SK-N-SH (cell line): ENCODE results near the gene SLC26A8. TPM values are rescaled to one million over a fixed set of nuclear protein-coding genes. Genes with fewer than 3 reads are reported as not detected.

ENCODE experiments used
- CTCF ChIA-PET: fragments of 300-600, 350-600 bp; formaldehyde crosslinking; extraction: SDS; loops from one replicate; lab custom pipeline; 2021; lab: Yijun Ruan, JAX
- POLR2A ChIA-PET: fragments of 350-600 bp; sonication (Branson Sonifier 250); formaldehyde crosslinking; extraction: SDS; loops from one replicate; lab custom pipeline; 2020; ENCODE audit warnings: antibody characterized with exemption, inconsistent platforms; lab: Yijun Ruan, JAX
- DNase-seq: peaks from one replicate; pipeline ENCODE4 v3.0.0; 2012
- H2AFZ ChIP-seq: fragments of 200-600 bp; sonication (generic); 2 replicates; pipeline ENCODE4 v1.8.1; 2016; ENCODE audit warnings: antibody characterized with exemption, mild to moderate bottlenecking, low read depth
- H3F3A ChIP-seq: fragments of 200-600 bp; sonication (generic); replicated peaks from 2 replicates; pipeline ENCODE3; 2016; ENCODE audit warnings: antibody characterized with exemption, mild to moderate bottlenecking; ENCODE audit not compliant: insufficient read depth
- H3K27ac ChIP-seq, 2 experiments: fragments of 200-500 bp in 1 of 2; fragments of 200-600 bp in 1 of 2; sonication (Bioruptor generic) in 1 of 2; sonication (generic), shearing (Covaris generic) in 1 of 2; 2 replicates each; pipeline versions ENCODE4 v1.5.1 to v1.6.1; 2014 to 2016; ENCODE audit warnings: low read depth in 2 of 2, inconsistent platforms in 1 of 2, low read length in 1 of 2, mild to moderate bottlenecking in 1 of 2, mixed read lengths in 1 of 2
- H3K27me3 ChIP-seq: fragments of 200-600 bp; sonication (generic), shearing (Covaris generic); 2 replicates; pipeline ENCODE4 v1.6.1; 2016; ENCODE audit warnings: mixed run types; ENCODE audit not compliant: insufficient read depth
- H3K36me3 ChIP-seq, 2 experiments: fragments of 200-500 bp in 1 of 2; fragments of 200-600 bp in 1 of 2; sonication (Bioruptor generic) in 1 of 2; sonication (generic) in 1 of 2; replicated peaks in 1 of 2; 2 replicates each; pipeline versions ENCODE3 to v1.5.1; 2014 to 2016; ENCODE audit warnings: low read length in 1 of 2, mild to moderate bottlenecking in 1 of 2; ENCODE audit not compliant: insufficient read depth in 2 of 2, control insufficient read depth in 1 of 2
- H3K4me1 ChIP-seq, 2 experiments: fragments of 200-500 bp in 1 of 2; fragments of 200-600 bp in 1 of 2; sonication (Bioruptor generic) in 1 of 2; sonication (generic), shearing (Covaris generic) in 1 of 2; 2 replicates each; pipeline versions ENCODE4 v1.5.1 to v1.6.1; 2014 to 2016; ENCODE audit warnings: low read depth in 1 of 2, low read length in 1 of 2, mixed run types in 1 of 2; ENCODE audit not compliant: insufficient read depth in 2 of 2, control insufficient read depth in 1 of 2
- H3K4me2 ChIP-seq: fragments of 200-600 bp; sonication (generic), shearing (Covaris generic); 2 replicates; pipeline ENCODE4 v1.6.1; 2017; ENCODE audit warnings: mixed run types
- H3K4me3 ChIP-seq, 2 experiments: fragments of 200-500 bp in 1 of 2; fragments of 200-600 bp in 1 of 2; sonication (Bioruptor generic) in 1 of 2; sonication (generic), shearing (Covaris generic) in 1 of 2; 2 replicates each; pipeline versions ENCODE4 v1.5.1 to v1.8.1; 2014 to 2016; ENCODE audit warnings: low read depth in 2 of 2, inconsistent platforms in 1 of 2, low read length in 1 of 2, mild to moderate bottlenecking in 1 of 2, mixed read lengths in 1 of 2, moderate library complexity in 1 of 2
- H3K79me2 ChIP-seq: fragments of 200-600 bp; sonication (generic); 2 replicates; pipeline ENCODE4 v1.8.1; 2017; ENCODE audit warnings: mild to moderate bottlenecking; ENCODE audit not compliant: insufficient read depth
- H3K9ac ChIP-seq: fragments of 200-600 bp; sonication (generic); 2 replicates; pipeline ENCODE4 v1.6.1; 2017; ENCODE audit warnings: mixed run types
- H3K9me2 ChIP-seq: fragments of 200-600 bp; sonication (generic); 2 replicates; pipeline ENCODE4 v1.6.1; 2017; ENCODE audit warnings: mixed run types
- H3K9me3 ChIP-seq: fragments of 200-600 bp; sonication (generic); 2 replicates; pipeline ENCODE4 v1.6.1; 2017; ENCODE audit warnings: mixed run types, mild to moderate bottlenecking, moderate library complexity
- H4K20me1 ChIP-seq: fragments of 200-600 bp; sonication (generic); 2 replicates; pipeline ENCODE4 v1.6.1; 2017; ENCODE audit warnings: mild to moderate bottlenecking, mixed run types; ENCODE audit not compliant: insufficient read depth
- CHD2 ChIP-seq: fragments of 150-350 bp; IDR thresholded peaks from 2 replicates; pipeline ENCODE4 v1.6.1; 2018; ENCODE audit warnings: low read length; ENCODE audit not compliant: partially characterized antibody
- FOSL2 ChIP-seq: IDR thresholded peaks from 2 replicates; pipeline ENCODE4 v1.4.0; 2012; ENCODE audit warnings: low read depth, mild to moderate bottlenecking, moderate library complexity, borderline replicate concordance
- FOXJ3 ChIP-seq: sonication (generic); formaldehyde crosslinking; IDR thresholded peaks from 2 replicates; pipeline ENCODE4 v1.5.1; 2020; ENCODE audit warnings: mild to moderate bottlenecking, missing genetic modification reagents
- FOXM1 ChIP-seq: IDR thresholded peaks from 2 replicates; pipeline ENCODE4 v1.4.0; 2012; ENCODE audit warnings: low read depth, mild to moderate bottlenecking
- JUND ChIP-seq: IDR thresholded peaks from 2 replicates; pipeline ENCODE4 v1.4.0; 2012
- MEF2A ChIP-seq: IDR thresholded peaks from 2 replicates; pipeline ENCODE4 v1.4.0; 2012; ENCODE audit warnings: low read depth, borderline replicate concordance
- MXI1 ChIP-seq: IDR thresholded peaks from 2 replicates; pipeline ENCODE4 v1.6.1; 2012; ENCODE audit warnings: mild to moderate bottlenecking, low read depth, low read length, improper control_type of control experiment
- NFIC ChIP-seq: IDR thresholded peaks from 2 replicates; pipeline ENCODE4 v1.4.0; 2012; ENCODE audit warnings: borderline replicate concordance
- POLR2AphosphoS5 ChIP-seq: IDR thresholded peaks from 2 replicates; pipeline ENCODE4 v1.6.1; 2012; ENCODE audit warnings: low read depth, low read length
- RCOR1 ChIP-seq: fragments of 150-350 bp; IDR thresholded peaks from 2 replicates; pipeline ENCODE4 v1.6.1; 2017; ENCODE audit warnings: antibody characterized with exemption, low read length
- REST ChIP-seq: IDR thresholded peaks from 2 replicates; pipeline ENCODE4 v1.6.1; 2012; ENCODE audit warnings: mild to moderate bottlenecking, low read depth, low read length, moderate library complexity
- RXRA ChIP-seq: IDR thresholded peaks from 2 replicates; pipeline ENCODE4 v1.4.0; 2012; ENCODE audit warnings: low read depth, mild to moderate bottlenecking, borderline replicate concordance
- SMC3 ChIP-seq: IDR thresholded peaks from 2 replicates; pipeline ENCODE4 v1.6.1; 2012; ENCODE audit warnings: low read depth, low read length, improper control_type of control experiment
- YY1 ChIP-seq: IDR thresholded peaks from 2 replicates; pipeline ENCODE4 v1.4.0; 2012; ENCODE audit warnings: low read depth, mild to moderate bottlenecking
- WGBS: methylation state at CpG from one replicate; pipeline ENCODE4 v1.1.6; 2017; ENCODE audit warnings: low lambda C conversion rate; 5-methylcytosine and 5-hydroxymethylcytosine counted together
- polyA plus RNA-seq, 3 experiments: library from polyadenylated mRNA; depleted of rRNA; stranded (reverse); fragments of >200 nt; gene quantifications; 2 replicates each; pipeline ENCODE4 v1.2.3, GENCODE V29; 2012
- TF ChIP-seq, protein P1 (sequence below): fragments of 150-350 bp; IDR thresholded peaks from 2 replicates; pipeline ENCODE4 v1.6.1; 2016; ENCODE audit warnings: mild to moderate bottlenecking, low read depth, low read length
- TF ChIP-seq, protein P2 (sequence below): IDR thresholded peaks from 2 replicates; pipeline ENCODE4; 2012
- TF ChIP-seq, protein P3 (sequence below): IDR thresholded peaks from 2 replicates; pipeline ENCODE4 v1.4.0; 2012; ENCODE audit warnings: low read depth, borderline replicate concordance
- TF ChIP-seq, protein P4 (sequence below): IDR thresholded peaks from 2 replicates; pipeline ENCODE4 v1.4.0; 2012; ENCODE audit warnings: low read depth
- TF ChIP-seq, protein P5 (sequence below): fragments of 150-350 bp; IDR thresholded peaks from 2 replicates; pipeline ENCODE4 v1.6.1; 2017; ENCODE audit warnings: antibody characterized with exemption, low read length, low read depth, borderline replicate concordance

Gene SLC26A8
- polyA plus RNA-seq, 1 of the 3 experiments (the other 2 are of a cell fraction): not detected

DNA sequence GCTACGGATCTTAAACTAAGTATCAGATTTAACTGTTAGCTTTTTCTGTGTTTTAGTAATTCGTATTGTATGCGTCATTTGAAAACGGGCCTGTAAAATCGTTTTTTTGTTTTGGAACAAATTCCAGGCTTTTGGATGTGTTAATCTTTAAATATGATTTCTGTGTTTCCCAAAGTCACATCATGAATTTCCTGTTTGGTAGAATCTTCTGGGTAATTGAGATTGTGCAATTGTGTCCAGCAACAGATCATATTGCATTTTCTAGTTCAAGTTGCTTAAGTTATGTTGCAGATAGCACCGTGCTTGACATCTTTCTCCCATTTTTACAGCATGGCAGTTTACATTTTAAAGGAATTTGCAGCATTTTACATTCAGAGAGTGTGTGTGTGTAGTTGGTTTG, 5.0 kb upstream of the SLC26A8 start:
- peaks cover 68% of the 10 kb centered on the region for H3K79me2 ChIP-seq
- peaks cover 23% of the 10 kb centered on the region for H3F3A ChIP-seq
- ChIA-PET POLR2A (interaction anchor here (2.4 kb wide), 1 partner anchor 103 kb away, joined by 7 read pairs; no protein-coding TSS in a partner anchor), CTCF (interaction anchor here (0.6 to 8.3 kb wide), 11 partner anchors 20 to 329 kb away, joined by 3 to 224 read pairs (median 5); no protein-coding TSS in a partner anchor)
- H3K9me2 ChIP-seq: no peaks in the 10 kb centered on the region
- H3K4me1 ChIP-seq: no peaks in the 10 kb centered on the region; a peak in 2 of 4 replicates
- H3K9ac ChIP-seq: peak overlapping the region; percentile 91
- peak overlapping the region; percentile 72 to 88 for H3K27ac ChIP-seq
- peaks cover 27% of the 10 kb centered on the region for H4K20me1 ChIP-seq
- H2AFZ ChIP-seq: no peak overlapping the region
- TF ChIP-seq, protein P1, sequence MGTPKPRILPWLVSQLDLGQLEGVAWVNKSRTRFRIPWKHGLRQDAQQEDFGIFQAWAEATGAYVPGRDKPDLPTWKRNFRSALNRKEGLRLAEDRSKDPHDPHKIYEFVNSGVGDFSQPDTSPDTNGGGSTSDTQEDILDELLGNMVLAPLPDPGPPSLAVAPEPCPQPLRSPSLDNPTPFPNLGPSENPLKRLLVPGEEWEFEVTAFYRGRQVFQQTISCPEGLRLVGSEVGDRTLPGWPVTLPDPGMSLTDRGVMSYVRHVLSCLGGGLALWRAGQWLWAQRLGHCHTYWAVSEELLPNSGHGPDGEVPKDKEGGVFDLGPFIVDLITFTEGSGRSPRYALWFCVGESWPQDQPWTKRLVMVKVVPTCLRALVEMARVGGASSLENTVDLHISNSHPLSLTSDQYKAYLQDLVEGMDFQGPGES: no peak
- TF ChIP-seq, protein P2, sequence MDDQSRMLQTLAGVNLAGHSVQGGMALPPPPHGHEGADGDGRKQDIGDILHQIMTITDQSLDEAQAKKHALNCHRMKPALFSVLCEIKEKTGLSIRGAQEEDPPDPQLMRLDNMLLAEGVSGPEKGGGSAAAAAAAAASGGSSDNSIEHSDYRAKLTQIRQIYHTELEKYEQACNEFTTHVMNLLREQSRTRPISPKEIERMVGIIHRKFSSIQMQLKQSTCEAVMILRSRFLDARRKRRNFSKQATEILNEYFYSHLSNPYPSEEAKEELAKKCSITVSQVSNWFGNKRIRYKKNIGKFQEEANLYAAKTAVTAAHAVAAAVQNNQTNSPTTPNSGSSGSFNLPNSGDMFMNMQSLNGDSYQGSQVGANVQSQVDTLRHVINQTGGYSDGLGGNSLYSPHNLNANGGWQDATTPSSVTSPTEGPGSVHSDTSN: no peak
- no peak for TF ChIP-seq FOXJ3 (CRISPR knock-in tag)
- TF ChIP-seq MXI1: 0 out of 2 replicates have a peak, but pooled peaks have one; percentile 16
- peak overlapping the region; percentile 96 for H3K4me2 ChIP-seq
- H3K36me3 ChIP-seq: no peaks in the 10 kb centered on the region
- no peak for DNase-seq
- no peaks in the 10 kb centered on the region for H3K27me3 ChIP-seq
- 17% methylated on average over 6 of the region's 6 CpGs for WGBS
- peak overlapping the region; percentile 96 to 97 for H3K4me3 ChIP-seq
- H3K9me3 ChIP-seq: no peaks in the 10 kb centered on the region

- POLR2A ChIA-PET: interaction anchor here (1.2 to 2.4 kb wide), 7 partner anchors 41 to 103 kb away, joined by 3 to 14 read pairs (median 4); no protein-coding TSS in a partner anchor
- peak; percentile 53 for DNase-seq
- TF ChIP-seq CHD2 (peak; percentile 28), REST (no peak), FOSL2 (0 out of 2 replicates have a peak, but pooled peaks have one; percentile 6), SMC3 (no peak), YY1 (peak; percentile 18; the same call in 1 of the 2 replicates), FOXM1 (no peak), JUND (no peak), POLR2AphosphoS5 (no peak), RXRA (no peak), RCOR1 (no peak), NFIC (peak; percentile 25; the same call in 1 of the 2 replicates), MEF2A (no peak)
- TF ChIP-seq, protein P3, sequence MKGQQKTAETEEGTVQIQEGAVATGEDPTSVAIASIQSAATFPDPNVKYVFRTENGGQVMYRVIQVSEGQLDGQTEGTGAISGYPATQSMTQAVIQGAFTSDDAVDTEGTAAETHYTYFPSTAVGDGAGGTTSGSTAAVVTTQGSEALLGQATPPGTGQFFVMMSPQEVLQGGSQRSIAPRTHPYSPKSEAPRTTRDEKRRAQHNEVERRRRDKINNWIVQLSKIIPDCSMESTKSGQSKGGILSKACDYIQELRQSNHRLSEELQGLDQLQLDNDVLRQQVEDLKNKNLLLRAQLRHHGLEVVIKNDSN: no peak
- TF ChIP-seq, protein P4, sequence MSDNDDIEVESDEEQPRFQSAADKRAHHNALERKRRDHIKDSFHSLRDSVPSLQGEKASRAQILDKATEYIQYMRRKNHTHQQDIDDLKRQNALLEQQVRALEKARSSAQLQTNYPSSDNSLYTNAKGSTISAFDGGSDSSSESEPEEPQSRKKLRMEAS: 0 out of 2 replicates have a peak, but pooled peaks have one; percentile 27
- TF ChIP-seq, protein P5, sequence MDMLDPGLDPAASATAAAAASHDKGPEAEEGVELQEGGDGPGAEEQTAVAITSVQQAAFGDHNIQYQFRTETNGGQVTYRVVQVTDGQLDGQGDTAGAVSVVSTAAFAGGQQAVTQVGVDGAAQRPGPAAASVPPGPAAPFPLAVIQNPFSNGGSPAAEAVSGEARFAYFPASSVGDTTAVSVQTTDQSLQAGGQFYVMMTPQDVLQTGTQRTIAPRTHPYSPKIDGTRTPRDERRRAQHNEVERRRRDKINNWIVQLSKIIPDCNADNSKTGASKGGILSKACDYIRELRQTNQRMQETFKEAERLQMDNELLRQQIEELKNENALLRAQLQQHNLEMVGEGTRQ: no peak
Measured at GRCh38 chr6:36028877-36029324, 4.5 kb upstream of the SLC26A8 start.

More at GRCh38 chr6:36028877-36029324, 4.5 kb upstream of the SLC26A8 start:
- H3K27ac ChIP-seq: peak overlapping the region; percentile 72 to 88
- no peaks in the 10 kb centered on the region for H3K36me3 ChIP-seq
- WGBS: 1% methylated on average over 13 of the region's 13 CpGs
- no peaks in the 10 kb centered on the region for H3K27me3 ChIP-seq
- peak overlapping the region; percentile 96 for H3K4me2 ChIP-seq
- H2AFZ ChIP-seq: peak overlapping the region; percentile 27
- H3K79me2 ChIP-seq: peaks cover 63% of the 10 kb centered on the region
- no peaks in the 10 kb centered on the region for H3K9me2 ChIP-seq
- H3K9me3 ChIP-seq: no peaks in the 10 kb centered on the region
- peak overlapping the region; percentile 96 to 97 for H3K4me3 ChIP-seq
- peaks cover 23% of the 10 kb centered on the region for H3F3A ChIP-seq
- peak overlapping the region; percentile 91 for H3K9ac ChIP-seq
- CTCF ChIA-PET: interaction anchor here (0.7 to 8.3 kb wide), 18 partner anchors 16 to 329 kb away, joined by 3 to 224 read pairs (median 6); partner anchors contain the start of gene BRPF3
- H4K20me1 ChIP-seq: peaks cover 22% of the 10 kb centered on the region
- H3K4me1 ChIP-seq: no peaks in the 10 kb centered on the region; a peak in 2 of 4 replicates
